Stimulated activated CD8-positive, alpha-beta memory T cell treated with anti-CD3 and anti-CD28 coated beads, Interleukin-4, amount 100 ng/mL, for 24 hours (primary cell): ENCODE measurements around the gene FHOD1.

ENCODE experiments used
- DNase-seq: peaks from one replicate; pipeline ENCODE4 v3.0.0-alpha.2; 2020; ENCODE audit warnings: low read depth

FHOD1 gene

GRCh38 chr16:67277294-67277998 is 30.2 kb upstream of the FHOD1 start:
- no peak for DNase-seq

- DNase-seq, result no peak
These were observed 28.0 kb upstream of the FHOD1 start for GRCh38 chr16:67275321-67275720.

GRCh38 chr16:67271446-67271845 is 24.2 kb upstream of the FHOD1 start:
- DNase-seq, result no peak

DNA sequence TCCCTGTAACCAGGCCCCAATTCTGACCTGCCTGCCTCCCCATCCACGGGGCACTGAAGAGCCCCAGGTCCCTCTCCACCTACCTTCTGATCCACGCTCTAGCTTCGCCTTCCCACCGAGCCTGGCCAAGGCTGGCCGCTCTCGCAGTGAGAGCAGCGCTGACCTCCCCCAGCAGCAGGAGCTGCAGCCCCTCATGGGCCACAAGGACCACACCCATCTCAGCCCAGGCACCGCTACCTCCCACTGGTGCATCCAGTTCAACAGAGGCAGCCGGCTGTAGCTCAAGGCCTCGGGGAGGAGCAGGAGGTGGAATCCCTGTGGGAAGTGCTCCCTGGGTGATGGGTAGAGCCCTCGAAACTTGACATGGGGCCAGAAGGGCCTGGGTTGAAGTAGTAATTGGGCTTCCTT is 23.7 kb upstream of the FHOD1 start:
- DNase-seq, result no peak

GRCh38 chr16:67269766-67270165 is 22.5 kb upstream of the FHOD1 start:
- no peak for DNase-seq

- DNase-seq, result no peak
These were observed 20.9 kb upstream of the FHOD1 start for GRCh38 chr16:67268136-67268579.

DNA sequence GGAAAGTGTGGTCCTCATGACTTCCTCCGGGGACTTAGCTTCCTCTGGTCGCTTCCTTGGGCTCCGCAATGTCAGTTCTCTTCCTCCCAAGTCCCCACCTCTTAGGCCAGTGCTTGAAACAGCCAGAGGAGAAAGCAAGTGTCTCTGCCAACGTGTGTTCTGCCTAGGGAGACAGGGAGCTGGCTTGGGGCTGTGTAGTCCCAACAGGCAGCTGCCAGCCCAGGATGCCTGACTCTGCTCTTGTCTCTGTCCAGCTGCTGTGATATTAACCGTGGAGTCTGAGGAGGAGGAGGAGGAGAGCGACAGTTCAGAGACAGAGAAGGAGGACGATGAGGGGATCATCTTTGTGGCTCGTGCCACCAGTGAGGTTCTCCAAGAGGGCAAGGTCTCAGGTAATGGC is 18.6 kb upstream of the FHOD1 start:
- no peak for DNase-seq

GRCh38 chr16:67264866-67265265 is 17.6 kb upstream of the FHOD1 start:
- DNase-seq, result no peak

GRCh38 chr16:67264277-67264676 is 17.0 kb upstream of the FHOD1 start:
- no peak for DNase-seq

GRCh38 chr16:67263201-67263600 is 15.9 kb upstream of the FHOD1 start:
- no peak for DNase-seq

- DNase-seq, result no peak
These were observed 13.3 kb upstream of the FHOD1 start for GRCh38 chr16:67260426-67261063.

GRCh38 chr16:67259705-67260104 is 12.4 kb upstream of the FHOD1 start:
- no peak for DNase-seq

DNA sequence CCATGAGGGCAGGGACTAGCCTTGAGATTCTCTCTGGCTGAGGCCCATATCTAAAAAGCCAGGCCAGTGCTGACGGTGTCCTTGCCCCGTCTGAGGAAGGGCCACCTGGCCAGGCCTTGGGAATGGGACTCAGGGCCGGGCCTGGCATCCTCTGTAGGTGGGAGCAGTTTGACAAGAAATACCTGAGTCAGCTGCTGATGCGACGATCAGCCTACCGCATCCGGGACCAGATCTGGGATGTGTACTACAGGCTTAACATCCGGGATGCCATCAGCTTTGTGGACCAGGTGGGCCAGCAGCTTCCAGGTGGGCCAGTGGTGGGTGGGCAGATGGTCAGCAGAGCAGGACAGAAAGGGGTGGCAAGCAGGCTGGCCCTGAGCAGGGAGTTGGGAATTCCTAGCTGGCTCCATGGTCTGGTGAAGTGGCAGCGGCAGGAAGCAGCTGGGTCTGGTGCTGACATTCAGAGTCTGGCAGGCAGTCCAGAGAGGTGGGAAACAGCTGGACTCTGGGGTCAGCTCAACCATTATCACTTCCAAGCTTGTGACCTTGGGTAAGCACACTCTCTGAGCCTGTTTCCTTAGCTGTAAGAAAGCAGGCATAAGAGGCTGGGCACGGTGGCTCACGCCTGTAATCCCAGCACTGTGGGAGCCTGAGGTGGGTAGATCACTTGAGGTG is 11.0 kb upstream of the FHOD1 start:
- no peak for DNase-seq

DNA sequence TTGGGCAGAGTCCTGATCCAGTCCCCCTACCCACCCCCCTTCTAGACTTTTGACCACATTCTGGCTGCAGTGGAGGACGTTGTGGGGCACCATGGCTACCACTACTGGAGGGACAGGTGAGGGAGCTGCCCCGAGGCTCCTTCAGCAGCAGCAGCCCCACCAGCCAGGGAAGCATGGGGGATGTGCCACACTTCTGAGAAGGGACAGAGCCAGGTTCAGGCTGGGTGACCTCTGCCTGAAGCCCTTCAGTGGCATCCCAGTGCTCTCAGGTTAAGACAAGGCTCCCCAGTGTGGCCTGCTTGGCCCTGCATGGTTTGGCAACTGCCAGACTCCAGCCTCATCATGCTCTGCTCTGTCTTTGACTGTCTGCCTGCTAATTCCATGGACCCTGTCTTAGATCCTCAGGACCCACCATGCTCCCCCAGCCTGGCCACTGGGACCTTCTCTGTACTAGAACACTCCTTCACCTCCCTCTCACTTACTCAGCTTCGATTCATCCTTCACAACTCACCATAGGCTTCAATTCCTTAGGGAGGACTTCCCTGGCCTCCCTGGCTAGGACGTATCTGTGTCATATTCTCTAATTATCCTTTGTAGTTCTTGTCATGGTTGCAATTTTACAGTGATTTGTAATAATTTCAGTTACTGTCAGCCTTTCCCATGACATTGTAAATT is 10.3 kb upstream of the FHOD1 start:
- no peak for DNase-seq

DNA sequence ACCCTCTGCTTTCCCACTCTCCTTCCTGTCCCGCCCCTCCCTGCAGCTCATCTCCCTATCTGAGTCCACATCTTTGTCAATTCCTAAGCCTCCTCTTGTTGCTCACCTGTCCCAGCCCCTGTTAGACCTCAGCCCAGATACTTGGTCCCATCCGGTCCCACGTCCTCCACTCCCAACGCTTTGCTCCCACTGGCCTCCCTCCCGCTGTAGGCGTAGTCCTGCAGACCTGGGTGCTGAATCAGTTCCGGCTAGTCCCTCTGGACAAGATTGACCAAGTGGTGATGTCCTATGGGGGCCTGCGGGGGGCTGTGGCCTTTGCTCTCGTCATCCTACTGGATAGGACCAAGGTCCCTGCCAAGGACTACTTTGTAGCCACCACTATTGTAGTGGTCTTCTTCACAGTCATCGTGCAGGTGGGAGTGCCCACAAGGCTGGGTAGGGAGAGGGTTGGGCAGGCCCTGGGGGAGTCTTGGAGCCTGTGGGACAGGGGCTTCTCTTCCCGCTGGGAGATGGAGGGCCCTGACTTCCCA is 9.5 kb upstream of the FHOD1 start:
- DNase-seq, result no peak

- no peak for DNase-seq
These were observed 8.4 kb upstream of the FHOD1 start for GRCh38 chr16:67255553-67256221.

DNA sequence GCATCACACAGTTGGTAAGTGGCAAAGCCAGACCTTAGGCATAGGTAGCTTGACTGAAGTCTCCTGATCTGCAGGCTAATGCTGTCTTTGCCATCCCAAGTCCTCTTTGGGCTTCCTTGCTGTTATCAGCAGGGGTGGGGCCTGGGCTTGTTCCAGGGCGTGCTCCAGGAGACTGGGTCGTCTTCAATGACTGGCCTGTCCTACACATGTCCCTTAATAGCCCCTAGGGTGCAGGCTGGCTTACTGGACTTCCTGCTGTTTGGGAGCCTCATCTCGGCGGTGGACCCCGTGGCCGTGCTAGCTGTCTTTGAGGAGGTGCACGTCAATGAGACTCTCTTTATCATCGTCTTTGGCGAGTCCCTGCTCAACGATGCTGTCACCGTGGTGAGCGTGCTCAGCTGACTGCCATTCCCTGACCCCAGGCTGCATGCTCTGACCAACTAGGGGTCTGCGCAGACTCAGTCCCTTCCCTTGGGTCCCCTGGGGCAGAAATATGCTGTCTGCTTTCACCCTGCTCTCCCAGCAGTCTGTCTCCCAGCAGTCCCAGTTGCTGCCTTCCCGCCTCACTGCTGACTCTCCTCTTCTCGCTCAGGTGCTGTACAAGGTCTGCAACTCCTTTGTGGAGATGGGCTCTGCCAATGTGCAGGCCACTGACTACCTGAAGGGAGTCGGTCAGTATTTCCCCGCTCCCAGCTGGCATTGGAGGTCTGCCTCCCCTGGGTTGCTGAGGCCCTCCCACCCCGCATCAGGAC is 7.7 kb upstream of the FHOD1 start:
- no peak for DNase-seq

- DNase-seq, result no peak
These were observed 5.6 kb upstream of the FHOD1 start for GRCh38 chr16:67252609-67253497.

- DNase-seq, result no peak
These were observed 2.7 kb upstream of the FHOD1 start for GRCh38 chr16:67250045-67250327.
